ENCODE measurements around the gene GAS2. TPM values are rescaled to one million over a fixed set of nuclear protein-coding genes. Genes with fewer than 3 reads are reported as not detected.

Gene GAS2
- polyA plus RNA-seq, 2 of the 4 experiments (the other 2 are of a cell fraction), result 0.84 to 1.0 TPM

DNA sequence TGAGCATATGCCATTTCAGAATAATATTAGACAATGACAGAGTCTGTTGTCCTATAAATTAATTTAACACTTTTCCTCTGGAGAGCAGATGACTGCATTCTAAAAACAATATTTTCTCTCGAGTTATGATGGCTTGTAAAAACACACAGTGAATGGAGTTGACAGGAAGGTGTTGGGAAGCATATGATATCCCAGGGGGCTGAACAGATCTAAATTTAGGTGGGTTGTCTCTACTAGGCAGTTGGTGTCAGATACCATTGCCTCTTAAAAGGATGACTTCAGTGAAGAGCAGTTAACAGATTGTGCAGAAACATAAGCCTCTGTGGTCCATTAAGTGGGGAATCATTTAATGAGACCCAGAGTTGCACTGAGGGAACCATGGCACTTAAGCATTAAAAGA, 132.5 kb downstream of the GAS2 start:
- Histone ChIP-seq H3K4me1 (peaks cover 17% of the 10 kb centered on the region; the same call in 2 of the 3 replicates), H3K9me3 (no peaks in the 10 kb centered on the region), H3K4me3 (no peak overlapping the region), H3K27ac (no peak overlapping the region), H3K4me2 (no peak overlapping the region)
- FAIRE-seq (no peak), ATAC-seq (no peak), DNase-seq (ENCODE audit: low read depth in 1 of 2, low spot score in 1 of 2) (no peak)
- TF ChIP-seq RNF2 (IDR thresholded peaks at IDR 0.05; ENCODE audit: borderline replicate concordance, low read depth), result no peak
- TF ChIP-seq, protein P1, sequence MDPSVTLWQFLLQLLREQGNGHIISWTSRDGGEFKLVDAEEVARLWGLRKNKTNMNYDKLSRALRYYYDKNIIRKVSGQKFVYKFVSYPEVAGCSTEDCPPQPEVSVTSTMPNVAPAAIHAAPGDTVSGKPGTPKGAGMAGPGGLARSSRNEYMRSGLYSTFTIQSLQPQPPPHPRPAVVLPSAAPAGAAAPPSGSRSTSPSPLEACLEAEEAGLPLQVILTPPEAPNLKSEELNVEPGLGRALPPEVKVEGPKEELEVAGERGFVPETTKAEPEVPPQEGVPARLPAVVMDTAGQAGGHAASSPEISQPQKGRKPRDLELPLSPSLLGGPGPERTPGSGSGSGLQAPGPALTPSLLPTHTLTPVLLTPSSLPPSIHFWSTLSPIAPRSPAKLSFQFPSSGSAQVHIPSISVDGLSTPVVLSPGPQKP (IDR thresholded peaks at IDR 0.05; ENCODE audit: low read depth, low read length), result no peak
- TF ChIP-seq FOSL2 (IDR thresholded peaks at IDR 0.05), result no peak
- TF ChIP-seq FOSL2 (CRISPR knock-in tag; IDR thresholded peaks at IDR 0.05), result no peak
- TF ChIP-seq JUNB (IDR thresholded peaks at IDR 0.05), result no peak
- no peak for TF ChIP-seq TP53 (CRISPR knock-in tag; IDR thresholded peaks at IDR 0.05)
- no peak for TF ChIP-seq ZFP36 (IDR thresholded peaks at IDR 0.05; ENCODE audit: borderline replicate concordance, partially characterized antibody)
- TF ChIP-seq ESRRA (IDR thresholded peaks at IDR 0.05; ENCODE audit: borderline replicate concordance, low read length), result no peak
- TF ChIP-seq, protein P2, sequence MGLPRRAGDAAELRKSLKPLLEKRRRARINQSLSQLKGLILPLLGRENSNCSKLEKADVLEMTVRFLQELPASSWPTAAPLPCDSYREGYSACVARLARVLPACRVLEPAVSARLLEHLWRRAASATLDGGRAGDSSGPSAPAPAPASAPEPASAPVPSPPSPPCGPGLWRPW (IDR thresholded peaks at IDR 0.05), result no peak
- ChIA-PET POLR2A (no interaction called here), CTCF (interaction anchor here (1.6 kb wide), 1 partner anchor 31 kb away, joined by 4 read pairs; the partner anchor contains the start of gene SVIP)
- WGBS (ENCODE audit: missing lambda C conversion rate), result 10% methylated on average over 1 of the region's 1 CpG

DNA sequence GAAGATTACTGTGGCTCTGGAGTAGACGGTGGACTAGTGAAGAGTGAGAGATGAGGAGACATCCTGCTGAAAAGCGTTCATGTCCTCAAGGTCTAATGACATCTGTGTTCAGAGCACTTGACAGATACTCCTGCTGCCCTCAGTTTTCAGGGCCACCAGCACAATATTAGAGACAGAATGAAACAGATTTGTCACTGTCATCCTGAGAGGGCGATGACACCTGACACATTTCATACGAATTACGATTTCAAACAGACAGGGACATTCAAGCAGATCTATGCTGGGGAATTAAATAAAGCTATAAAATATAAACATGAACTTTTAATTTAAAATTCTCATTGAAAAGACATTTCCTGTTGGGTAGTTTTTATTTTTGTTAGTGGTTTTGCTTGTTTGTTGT, 134.1 kb downstream of the GAS2 start:
- POLR2A ChIA-PET, result no interaction called here
- no peak overlapping the region for H3K4me2 ChIP-seq
- TF ChIP-seq TFCP2L1 (CRISPR knock-in tag; IDR thresholded peaks at IDR 0.05) (no peak), PHF8 (IDR thresholded peaks at IDR 0.05; ENCODE audit: borderline replicate concordance, low read depth) (no peak), ESRRA (IDR thresholded peaks at IDR 0.05; ENCODE audit: borderline replicate concordance, low read length) (no peak), ZC3H11A (IDR thresholded peaks at IDR 0.05) (no peak), RCOR1 (IDR thresholded peaks at IDR 0.05; ENCODE audit: low read depth, low read length) (no peak), JUN (IDR thresholded peaks at IDR 0.05) (no peak), HOXB13 (CRISPR knock-in tag; IDR thresholded peaks at IDR 0.05; ENCODE audit: low read depth) (no peak), MAZ (IDR thresholded peaks at IDR 0.05; ENCODE audit: borderline replicate concordance, low read depth, low read length) (no peak), ZNF302 (CRISPR knock-in tag; IDR thresholded peaks at IDR 0.05) (no peak), CEBPB (IDR thresholded peaks at IDR 0.05) (no peak), RAD21 (conservative IDR thresholded peaks at IDR 0.05 in 1 of 2, IDR thresholded peaks at IDR 0.05 in 1 of 2) (no peak), POLR2AphosphoS2 (conservative IDR thresholded peaks at IDR 0.05; ENCODE audit: low read length) (no peak), EHF (CRISPR knock-in tag; IDR thresholded peaks at IDR 0.05) (no peak), FOSL2 (IDR thresholded peaks at IDR 0.05) (no peak), FOSL2 (CRISPR knock-in tag; IDR thresholded peaks at IDR 0.05) (no peak)
- H3K27ac ChIP-seq, result no peak overlapping the region
- DNase-seq (ENCODE audit: low read depth in 1 of 2, low spot score in 1 of 2) (no peak), FAIRE-seq (no peak), ATAC-seq (no peak)
- H3K4me1 ChIP-seq, result peaks cover 9% of the 10 kb centered on the region; the same call in 2 of the 3 replicates
- CTCF ChIA-PET, result interaction anchor here (1.5 kb wide), 1 partner anchor 29 kb away, joined by 6 read pairs; the partner anchor contains the start of gene SVIP
- no peak overlapping the region for H3K4me3 ChIP-seq
- no peaks in the 10 kb centered on the region for H3K9me3 ChIP-seq
- WGBS (ENCODE audit: missing lambda C conversion rate), result 37% methylated on average over 5 of the region's 5 CpGs

DNA sequence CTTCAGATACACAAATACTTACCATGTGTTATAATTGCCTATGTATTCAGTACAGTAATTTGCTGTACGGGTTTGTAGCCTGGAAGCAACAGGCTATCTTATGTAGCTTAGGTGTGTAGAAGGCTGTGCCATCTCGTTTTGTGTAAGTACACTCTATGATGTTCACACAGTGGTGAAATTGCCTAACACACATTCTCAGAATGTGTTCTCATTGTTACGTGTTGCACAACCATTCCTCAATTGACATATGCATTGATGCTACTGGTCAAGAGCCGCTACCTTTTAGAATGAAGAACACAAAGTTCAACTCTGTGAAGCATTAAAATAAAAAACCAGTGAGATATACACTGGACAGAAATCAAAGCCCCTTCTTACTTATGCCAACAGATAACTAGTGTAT, 136.4 kb downstream of the GAS2 start:
- Histone ChIP-seq H3K9me3 (no peaks in the 10 kb centered on the region), H3K27ac (no peak overlapping the region), H3K4me2 (no peak overlapping the region), H3K4me3 (no peak overlapping the region), H3K4me1 (no peaks in the 10 kb centered on the region)
- ATAC-seq (no peak), FAIRE-seq (no peak), DNase-seq (ENCODE audit: low read depth in 1 of 2, low spot score in 1 of 2) (no peak)
- 11% methylated on average over 4 of the region's 4 CpGs for WGBS (ENCODE audit: missing lambda C conversion rate)
- TF ChIP-seq KDM1A (IDR thresholded peaks at IDR 0.05; ENCODE audit: low read depth) (no peak), ESRRA (IDR thresholded peaks at IDR 0.05; ENCODE audit: borderline replicate concordance, low read length) (no peak), JUN (IDR thresholded peaks at IDR 0.05) (no peak), EHMT2 (IDR thresholded peaks at IDR 0.05; ENCODE audit: low read depth) (no peak), POLR2AphosphoS2 (conservative IDR thresholded peaks at IDR 0.05; ENCODE audit: low read length) (no peak), RNF2 (IDR thresholded peaks at IDR 0.05; ENCODE audit: borderline replicate concordance, low read depth) (no peak), CHD4 (IDR thresholded peaks at IDR 0.05; ENCODE audit: borderline replicate concordance) (no peak), CEBPB (IDR thresholded peaks at IDR 0.05) (no peak; a peak in 1 of 4 replicates)
- TF ChIP-seq, protein P3, sequence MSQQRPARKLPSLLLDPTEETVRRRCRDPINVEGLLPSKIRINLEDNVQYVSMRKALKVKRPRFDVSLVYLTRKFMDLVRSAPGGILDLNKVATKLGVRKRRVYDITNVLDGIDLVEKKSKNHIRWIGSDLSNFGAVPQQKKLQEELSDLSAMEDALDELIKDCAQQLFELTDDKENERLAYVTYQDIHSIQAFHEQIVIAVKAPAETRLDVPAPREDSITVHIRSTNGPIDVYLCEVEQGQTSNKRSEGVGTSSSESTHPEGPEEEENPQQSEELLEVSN (IDR thresholded peaks at IDR 0.05; ENCODE audit: borderline replicate concordance, low read depth), result no peak
- TF ChIP-seq, protein P4, sequence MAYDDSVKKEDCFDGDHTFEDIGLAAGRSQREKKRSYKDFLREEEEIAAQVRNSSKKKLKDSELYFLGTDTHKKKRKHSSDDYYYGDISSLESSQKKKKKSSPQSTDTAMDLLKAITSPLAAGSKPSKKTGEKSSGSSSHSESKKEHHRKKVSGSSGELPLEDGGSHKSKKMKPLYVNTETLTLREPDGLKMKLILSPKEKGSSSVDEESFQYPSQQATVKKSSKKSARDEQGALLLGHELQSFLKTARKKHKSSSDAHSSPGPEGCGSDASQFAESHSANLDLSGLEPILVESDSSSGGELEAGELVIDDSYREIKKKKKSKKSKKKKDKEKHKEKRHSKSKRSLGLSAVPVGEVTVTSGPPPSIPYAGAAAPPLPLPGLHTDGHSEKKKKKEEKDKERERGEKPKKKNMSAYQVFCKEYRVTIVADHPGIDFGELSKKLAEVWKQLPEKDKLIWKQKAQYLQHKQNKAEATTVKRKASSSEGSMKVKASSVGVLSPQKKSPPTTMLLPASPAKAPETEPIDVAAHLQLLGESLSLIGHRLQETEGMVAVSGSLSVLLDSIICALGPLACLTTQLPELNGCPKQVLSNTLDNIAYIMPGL (CRISPR knock-in tag; IDR thresholded peaks at IDR 0.05; ENCODE audit: borderline replicate concordance), result no peak
- CTCF ChIA-PET, result no interaction called here
- POLR2A ChIA-PET, result no interaction called here

Measured in A549 (cell line).